Mesothelial cell of epicardium (in vitro differentiated cells): ENCODE results near the gene MCRIP2. TPM values are rescaled to one million over a fixed set of nuclear protein-coding genes. Genes with fewer than 3 reads are reported as not detected.
A peak's percentile ranks its signal among the peaks of the same experiment; 100 is the strongest.

Experiments used
- DNase-seq, 2 experiments: peaks; one replicate each; pipeline ENCODE4 v3.0.0; 2021; ENCODE audit warnings: low spot score in 2 of 2; ENCODE audit not compliant: unreplicated experiment in 2 of 2
- H3K27ac Mint-ChIP-seq: 2 replicates; pipeline ENCODE4 v1.8.0; 2021; ENCODE audit warnings: mixed read lengths
- H3K27me3 Mint-ChIP-seq: 2 replicates; pipeline ENCODE4 v1.8.0; 2021; ENCODE audit warnings: low read depth, mixed read lengths
- H3K36me3 Mint-ChIP-seq: 2 replicates; pipeline ENCODE4 v1.8.0; 2021; ENCODE audit warnings: mixed read lengths
- H3K4me1 Mint-ChIP-seq: 2 replicates; pipeline ENCODE4 v1.8.0; 2021; ENCODE audit warnings: mixed read lengths
- H3K4me3 Mint-ChIP-seq: 2 replicates; pipeline ENCODE4 v1.8.0; 2021; ENCODE audit warnings: mild to moderate bottlenecking, moderate library complexity, mixed read lengths
- H3K9me3 Mint-ChIP-seq: 2 replicates; pipeline ENCODE4 v1.8.0; 2021; ENCODE audit warnings: mixed read lengths
- total RNA-seq: library from RNA; stranded (reverse); gene quantifications from 3 replicates; pipeline ENCODE4 v1.2.1, GENCODE V29; 2021
- TF ChIP-seq, protein P1 (sequence below): fragments of 200-600 bp; sonication (generic); IDR thresholded peaks from one replicate; pipeline ENCODE4 v1.5.0; 2021; ENCODE audit warnings: antibody characterized with exemption; ENCODE audit not compliant: unreplicated experiment

MCRIP2 gene
- total RNA-seq, 1 donor from 2014 or later = 20.5 TPM

DNA sequence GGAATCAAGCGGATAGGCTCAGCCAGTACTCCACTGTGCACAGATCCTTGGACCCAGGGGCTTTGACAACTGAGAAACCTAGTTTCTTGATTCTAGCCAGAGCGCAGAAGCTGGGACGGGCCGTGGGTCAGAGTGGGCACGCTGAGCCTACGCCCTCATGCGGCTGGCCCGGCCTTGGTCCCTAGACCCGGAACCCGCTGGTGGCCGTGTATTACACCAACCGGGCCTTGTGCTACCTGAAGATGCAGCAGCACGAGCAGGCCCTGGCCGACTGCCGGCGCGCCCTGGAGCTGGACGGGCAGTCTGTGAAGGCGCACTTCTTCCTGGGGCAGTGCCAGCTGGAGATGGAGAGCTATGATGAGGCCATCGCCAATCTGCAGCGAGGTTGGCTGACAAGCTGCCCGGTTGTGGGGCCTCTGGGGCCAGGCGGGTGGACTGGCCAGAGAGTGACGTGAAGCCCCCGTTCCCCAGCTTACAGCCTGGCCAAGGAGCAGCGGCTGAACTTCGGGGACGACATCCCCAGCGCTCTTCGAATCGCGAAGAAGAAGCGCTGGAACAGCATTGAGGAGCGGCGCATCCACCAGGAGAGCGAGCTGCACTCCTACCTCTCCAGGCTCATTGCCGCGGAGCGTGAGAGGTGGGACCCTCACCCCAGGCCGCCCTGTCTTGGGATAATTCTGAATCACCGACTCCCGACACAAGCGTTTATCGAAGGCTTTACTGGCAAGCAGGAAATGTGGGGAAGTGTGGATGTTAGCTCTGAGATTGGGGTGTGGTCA, 39.5 kb downstream of the MCRIP2 start:
- Mint-ChIP-seq H3K4me1 (peaks cover 20% of the 10 kb centered on the region), H3K4me3 (peak overlapping the region; percentile 78), H3K27me3 (peaks cover 5% of the 10 kb centered on the region), H3K9me3 (no peaks in the 10 kb centered on the region), H3K27ac (peak overlapping the region; percentile 73), H3K36me3 (peaks cover 11% of the 10 kb centered on the region)
- TF ChIP-seq, protein P1, sequence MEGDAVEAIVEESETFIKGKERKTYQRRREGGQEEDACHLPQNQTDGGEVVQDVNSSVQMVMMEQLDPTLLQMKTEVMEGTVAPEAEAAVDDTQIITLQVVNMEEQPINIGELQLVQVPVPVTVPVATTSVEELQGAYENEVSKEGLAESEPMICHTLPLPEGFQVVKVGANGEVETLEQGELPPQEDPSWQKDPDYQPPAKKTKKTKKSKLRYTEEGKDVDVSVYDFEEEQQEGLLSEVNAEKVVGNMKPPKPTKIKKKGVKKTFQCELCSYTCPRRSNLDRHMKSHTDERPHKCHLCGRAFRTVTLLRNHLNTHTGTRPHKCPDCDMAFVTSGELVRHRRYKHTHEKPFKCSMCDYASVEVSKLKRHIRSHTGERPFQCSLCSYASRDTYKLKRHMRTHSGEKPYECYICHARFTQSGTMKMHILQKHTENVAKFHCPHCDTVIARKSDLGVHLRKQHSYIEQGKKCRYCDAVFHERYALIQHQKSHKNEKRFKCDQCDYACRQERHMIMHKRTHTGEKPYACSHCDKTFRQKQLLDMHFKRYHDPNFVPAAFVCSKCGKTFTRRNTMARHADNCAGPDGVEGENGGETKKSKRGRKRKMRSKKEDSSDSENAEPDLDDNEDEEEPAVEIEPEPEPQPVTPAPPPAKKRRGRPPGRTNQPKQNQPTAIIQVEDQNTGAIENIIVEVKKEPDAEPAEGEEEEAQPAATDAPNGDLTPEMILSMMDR = no peak
- no peak for DNase-seq

DNA sequence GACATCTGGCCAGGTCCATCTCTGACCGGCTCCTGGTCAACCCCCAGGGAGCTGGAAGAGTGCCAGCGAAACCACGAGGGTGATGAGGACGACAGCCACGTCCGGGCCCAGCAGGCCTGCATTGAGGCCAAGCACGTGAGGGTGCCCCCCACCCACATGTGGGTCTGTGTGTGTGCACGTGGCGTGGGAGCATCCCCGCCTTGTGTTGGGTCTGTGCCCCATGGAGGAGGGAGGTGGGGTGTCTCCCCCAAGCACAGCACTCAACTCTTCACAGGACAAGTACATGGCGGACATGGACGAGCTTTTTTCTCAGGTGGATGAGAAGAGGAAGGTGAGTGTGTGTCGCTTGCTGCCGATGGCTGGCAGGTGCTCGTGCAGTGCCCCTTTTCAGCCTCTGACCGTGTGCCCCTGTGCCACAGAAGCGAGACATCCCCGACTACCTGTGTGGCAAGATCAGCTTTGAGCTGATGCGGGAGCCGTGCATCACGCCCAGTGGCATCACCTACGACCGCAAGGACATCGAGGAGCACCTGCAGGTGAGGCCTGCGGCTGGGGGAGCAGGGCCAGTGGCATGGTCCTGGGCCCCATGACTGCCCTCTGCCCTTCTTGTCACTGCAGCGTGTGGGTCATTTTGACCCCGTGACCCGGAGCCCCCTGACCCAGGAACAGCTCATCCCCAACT, 40.3 kb downstream of the MCRIP2 start:
- Mint-ChIP-seq H3K27me3 (peaks cover under 1% of the 10 kb centered on the region), H3K27ac (peak overlapping the region; percentile 39), H3K4me3 (peak overlapping the region; percentile 78), H3K4me1 (peaks cover 20% of the 10 kb centered on the region), H3K9me3 (no peaks in the 10 kb centered on the region), H3K36me3 (peaks cover 11% of the 10 kb centered on the region)
- DNase-seq = no peak
- TF ChIP-seq, protein P1 = no peak

DNA sequence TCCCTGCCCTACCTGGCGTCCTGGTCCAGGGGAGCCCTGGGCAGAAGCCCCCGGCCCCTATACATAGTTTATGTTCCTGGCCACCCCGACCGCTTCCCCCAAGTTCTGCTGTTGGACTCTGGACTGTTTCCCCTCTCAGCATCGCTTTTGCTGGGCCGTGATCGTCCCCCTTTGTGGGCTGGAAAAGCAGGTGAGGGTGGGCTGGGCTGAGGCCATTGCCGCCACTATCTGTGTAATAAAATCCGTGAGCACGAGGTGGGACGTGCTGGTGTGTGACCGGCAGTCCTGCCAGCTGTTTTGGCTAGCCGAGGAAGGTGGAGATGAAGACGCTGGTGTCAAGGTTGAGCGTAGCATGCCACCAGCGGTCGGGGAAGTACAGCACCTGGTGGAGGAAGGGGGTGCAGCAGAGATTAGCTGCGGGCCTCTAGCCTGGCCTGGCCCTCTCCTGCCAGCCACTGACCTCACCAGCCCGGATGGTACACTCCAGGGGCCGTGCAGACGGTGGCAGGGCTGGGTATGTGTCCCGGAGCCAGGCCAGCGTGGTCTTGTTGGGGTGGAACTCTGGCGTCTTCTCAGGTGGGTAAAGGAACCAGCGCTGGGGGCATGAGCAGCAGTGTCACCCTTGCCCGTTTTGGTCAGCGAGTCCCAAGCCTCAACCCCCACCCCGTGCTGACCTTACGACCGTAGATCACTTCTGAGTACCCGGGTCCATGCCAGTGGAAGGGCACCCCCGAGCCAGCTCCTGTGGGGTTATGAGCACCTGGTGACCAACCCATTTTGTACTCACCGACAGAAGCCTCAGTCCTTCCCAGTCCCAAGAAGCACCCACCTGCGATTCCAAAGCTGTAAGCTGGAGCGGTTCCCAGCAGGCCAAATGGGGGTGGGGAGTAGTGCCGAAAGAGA, 41.1 kb downstream of the MCRIP2 start:
- DNase-seq = no peak
- Mint-ChIP-seq H3K4me1 (peaks cover 20% of the 10 kb centered on the region), H3K27ac (peak overlapping the region; percentile 73), H3K36me3 (peaks cover 11% of the 10 kb centered on the region), H3K9me3 (no peaks in the 10 kb centered on the region), H3K4me3 (peak overlapping the region; percentile 78), H3K27me3 (no peaks in the 10 kb centered on the region)
- TF ChIP-seq, protein P1 = no peak

DNA sequence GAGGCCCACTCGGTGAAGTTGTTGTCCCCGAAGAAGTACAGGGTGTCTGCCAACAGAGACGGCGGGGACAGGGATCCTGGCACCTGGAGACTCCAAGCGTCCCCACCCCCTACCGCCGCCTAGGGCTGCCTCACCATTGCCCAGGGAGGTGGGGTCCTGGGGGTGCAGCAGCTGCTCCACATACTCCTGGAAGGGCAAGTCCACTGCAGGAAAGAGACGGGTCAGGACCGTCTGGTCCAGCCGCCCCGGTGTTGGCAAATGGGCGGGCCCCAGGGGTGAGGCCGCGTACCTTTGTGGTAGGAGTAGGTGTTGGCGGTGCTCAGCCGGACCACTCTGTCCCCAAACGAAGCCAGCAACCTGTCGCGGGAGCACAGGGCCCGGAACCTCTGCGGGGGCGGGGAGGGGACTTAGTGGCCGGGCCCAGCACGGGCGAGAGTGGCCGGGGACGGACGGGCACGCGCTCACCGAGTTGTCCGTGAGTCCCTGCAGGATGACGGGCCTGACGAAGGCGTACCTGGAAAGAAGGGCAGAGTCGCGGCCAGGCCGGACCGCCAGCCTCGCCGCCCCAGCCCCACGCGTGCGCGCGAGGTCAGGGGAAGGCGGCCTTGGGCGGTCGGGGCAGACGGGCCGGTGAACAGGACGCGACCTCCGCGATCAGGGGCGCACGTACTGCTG, 41.9 kb downstream of the MCRIP2 start:
- TF ChIP-seq, protein P1 = no peak

DNA sequence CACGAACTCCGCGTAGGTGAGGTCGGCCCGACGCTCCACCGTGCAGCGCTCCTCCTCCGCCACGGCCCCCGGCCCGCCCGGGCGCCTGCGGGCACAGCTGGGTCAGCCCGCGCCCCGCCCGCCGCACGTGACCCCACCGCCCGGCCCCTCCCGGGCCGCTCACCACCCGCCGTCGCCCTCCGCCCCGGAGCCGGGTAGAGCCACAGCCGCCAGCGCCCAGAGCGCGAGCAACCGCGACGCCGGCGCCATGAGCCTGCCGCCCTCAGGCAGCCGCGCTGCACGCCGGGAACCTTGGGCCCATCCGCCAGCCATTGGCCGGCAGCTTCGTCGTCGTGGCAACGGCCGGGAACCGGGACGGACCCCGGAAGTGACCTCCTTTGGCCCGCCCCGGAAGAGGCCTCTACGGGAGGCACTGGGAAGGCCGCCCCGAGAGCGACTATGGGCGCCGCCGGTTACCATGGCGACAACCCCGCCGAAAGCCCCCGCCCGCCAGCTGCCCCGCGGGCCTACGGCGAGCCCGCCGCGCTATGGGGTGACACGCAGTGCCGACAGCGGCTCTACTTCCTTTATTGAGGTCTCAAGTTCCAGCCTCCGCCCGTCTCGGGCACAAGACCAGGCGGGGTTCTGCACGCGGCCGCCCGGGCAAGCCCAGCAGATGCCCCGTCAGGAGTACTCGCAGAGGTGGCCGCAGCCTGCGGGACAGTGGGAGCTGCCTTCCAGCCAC, 42.6 kb downstream of the MCRIP2 start, which contains the start of gene JMJD8:
Gene JMJD8, minus strand, starts transcription at position 264 of the 724 bp plus-strand sequence. Its CDS starts 15 bp downstream, at position 249.
- H3K36me3 Mint-ChIP-seq = peaks cover 11% of the 10 kb centered on the region
- H3K27me3 Mint-ChIP-seq = no peaks in the 10 kb centered on the region
- H3K4me3 Mint-ChIP-seq = peak within 1 kb of the TSS; percentile 78
- TF ChIP-seq, protein P1 = no peak
- peak within 1 kb of the TSS; percentile 84 for H3K27ac Mint-ChIP-seq
- peak; percentile 91 to 94 for DNase-seq
- H3K9me3 Mint-ChIP-seq = no peaks in the 10 kb centered on the region
- peaks cover 23% of the 10 kb centered on the region for H3K4me1 Mint-ChIP-seq

More for the DNA sequence above, 41.9 kb downstream of the MCRIP2 start:
- Mint-ChIP-seq H3K9me3 (no peaks in the 10 kb centered on the region), H3K27me3 (no peaks in the 10 kb centered on the region), H3K27ac (peak overlapping the region; percentile 84), H3K36me3 (peaks cover 11% of the 10 kb centered on the region), H3K4me3 (peak overlapping the region; percentile 78), H3K4me1 (peaks cover 20% of the 10 kb centered on the region)
- DNase-seq = no peak
